Embryonic facial prominence (tissue), 1 donor: ENCODE measurements around the gene GALNT8.
"Not testable (repeated sequence)": the region's sequence is repeated elsewhere in the genome, so short reads cannot be mapped to it uniquely, and the experiment has no call there.

Source experiments
- DNase-seq: peaks from one replicate; pipeline ENCODE4 v3.0.0-alpha.2; 2016; ENCODE audit errors: extremely low spot score

The GALNT8 gene, protein sequence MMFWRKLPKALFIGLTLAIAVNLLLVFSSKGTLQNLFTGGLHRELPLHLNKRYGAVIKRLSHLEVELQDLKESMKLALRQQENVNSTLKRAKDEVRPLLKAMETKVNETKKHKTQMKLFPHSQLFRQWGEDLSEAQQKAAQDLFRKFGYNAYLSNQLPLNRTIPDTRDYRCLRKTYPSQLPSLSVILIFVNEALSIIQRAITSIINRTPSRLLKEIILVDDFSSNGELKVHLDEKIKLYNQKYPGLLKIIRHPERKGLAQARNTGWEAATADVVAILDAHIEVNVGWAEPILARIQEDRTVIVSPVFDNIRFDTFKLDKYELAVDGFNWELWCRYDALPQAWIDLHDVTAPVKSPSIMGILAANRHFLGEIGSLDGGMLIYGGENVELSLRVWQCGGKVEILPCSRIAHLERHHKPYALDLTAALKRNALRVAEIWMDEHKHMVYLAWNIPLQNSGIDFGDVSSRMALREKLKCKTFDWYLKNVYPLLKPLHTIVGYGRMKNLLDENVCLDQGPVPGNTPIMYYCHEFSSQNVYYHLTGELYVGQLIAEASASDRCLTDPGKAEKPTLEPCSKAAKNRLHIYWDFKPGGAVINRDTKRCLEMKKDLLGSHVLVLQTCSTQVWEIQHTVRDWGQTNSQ

GRCh38 chr12:4719821-4720636 lies at the start of gene GALNT8:
TSS of gene GALNT8 (plus strand) at chr12:4720400. CDS start at chr12:4720678, 278 bp downstream.
- DNase-seq, result no peak

GRCh38 chr12:4679711-4680110 lies 40.5 kb upstream of the GALNT8 start:
- DNase-seq, result no peak

DNA sequence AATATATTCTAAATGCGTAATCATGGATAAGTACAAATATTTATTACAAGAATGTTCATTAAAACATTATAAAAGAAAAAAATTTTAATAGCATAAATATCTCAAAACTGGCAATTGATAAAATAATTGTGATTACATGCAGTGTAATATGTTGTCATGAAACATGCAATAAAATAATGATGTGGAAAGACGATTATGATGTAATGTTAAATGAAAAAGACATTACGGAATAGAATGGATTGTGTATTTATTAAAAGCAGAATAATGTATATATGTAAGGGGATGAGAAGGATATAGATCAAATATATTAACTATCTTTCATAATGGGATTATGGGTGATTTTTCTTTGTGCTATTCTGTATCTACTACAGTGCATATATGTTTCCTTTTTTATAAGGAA lies 38.5 kb upstream of the GALNT8 start:
- DNase-seq, result no peak

DNA sequence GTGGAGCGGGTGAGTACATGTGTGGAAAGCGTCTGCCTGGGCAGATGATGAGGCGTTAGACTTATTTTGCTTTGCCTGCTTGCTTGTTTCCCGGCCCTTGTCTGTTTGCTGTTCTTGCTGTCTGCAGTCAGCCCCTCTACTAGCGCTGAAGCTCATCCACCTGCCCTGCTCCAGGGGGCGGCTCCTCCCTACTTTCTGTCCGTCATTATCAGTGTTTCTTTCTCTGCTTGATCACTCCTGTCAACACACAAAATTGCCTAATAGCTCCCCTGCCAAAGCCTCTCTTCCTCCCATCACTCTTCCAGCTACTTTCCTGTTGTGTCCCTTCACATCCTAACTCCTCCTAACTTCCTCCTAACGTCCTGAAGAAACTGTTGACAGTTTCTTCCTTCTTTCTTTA lies 34.9 kb upstream of the GALNT8 start:
- DNase-seq, result no peak

GRCh38 chr12:4690760-4691159 lies 29.4 kb upstream of the GALNT8 start:
- no peak for DNase-seq

GRCh38 chr12:4700621-4701026 lies 19.6 kb upstream of the GALNT8 start:
- DNase-seq, result peak; percentile 12

- no peak for DNase-seq
Observed at GRCh38 chr12:4701395-4702190, 18.6 kb upstream of the GALNT8 start.

- no peak for DNase-seq
Observed at GRCh38 chr12:4703676-4704075, 16.5 kb upstream of the GALNT8 start.

DNA sequence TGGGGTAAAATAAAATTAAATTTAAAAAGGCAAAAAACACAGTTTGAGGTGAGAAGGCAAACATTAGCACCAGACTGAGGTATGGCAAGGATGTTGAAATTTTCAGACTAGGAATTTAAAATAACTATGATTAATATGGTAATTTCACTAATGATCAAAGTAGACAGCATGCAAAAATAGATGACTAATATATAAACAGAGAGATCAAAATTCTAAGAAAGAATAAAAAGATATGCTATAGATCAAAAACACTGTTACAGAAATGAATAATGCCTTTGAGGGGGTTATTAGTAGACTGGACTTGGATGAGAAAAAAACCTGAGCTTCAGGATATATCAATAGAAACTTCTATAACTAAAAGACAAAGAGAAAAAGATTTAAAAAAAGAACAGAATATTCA lies 14.4 kb upstream of the GALNT8 start:
- no peak for DNase-seq

DNA sequence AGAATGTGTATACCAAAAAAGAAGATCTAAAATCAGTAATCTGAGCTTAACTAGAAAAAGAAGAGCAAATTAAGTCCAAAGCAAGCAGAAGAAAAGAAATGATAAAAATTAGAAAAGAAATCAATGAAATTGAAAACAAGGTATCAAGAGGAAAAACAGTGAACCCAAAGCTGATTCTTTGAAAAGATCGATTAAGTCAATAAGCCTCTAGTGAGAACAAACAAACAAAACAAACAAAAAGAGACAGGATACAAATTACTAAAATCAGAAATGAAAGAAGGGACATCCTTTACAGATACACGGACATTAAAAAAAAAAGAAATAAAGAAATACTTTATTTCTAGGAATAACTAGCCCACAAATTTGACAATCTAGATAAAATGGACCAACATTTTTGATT lies 12.9 kb upstream of the GALNT8 start:
- DNase-seq, result no peak

DNA sequence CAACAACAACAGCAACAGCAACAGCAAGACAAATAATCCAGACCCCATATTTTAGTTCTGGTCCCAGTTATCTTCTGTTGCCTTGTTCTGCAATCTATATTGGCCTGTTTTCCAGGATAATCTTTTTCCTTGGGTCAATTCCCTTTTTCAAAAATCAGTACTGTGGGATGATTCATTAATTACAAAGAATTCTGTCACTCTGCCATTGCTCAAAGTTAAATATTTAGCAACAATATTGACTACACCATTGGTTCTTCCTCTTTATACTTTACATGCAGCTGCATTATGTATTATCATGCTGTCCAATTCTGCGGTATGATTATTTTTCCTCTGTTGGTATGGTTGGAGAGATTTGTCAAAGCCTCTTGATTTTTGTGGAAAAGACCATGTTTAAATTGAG lies 10.1 kb upstream of the GALNT8 start:
- no peak for DNase-seq

- DNase-seq, result no peak
Observed at GRCh38 chr12:4714879-4715278, 5.3 kb upstream of the GALNT8 start.

- DNase-seq, result no peak
Observed at GRCh38 chr12:4717806-4718205, 2.4 kb upstream of the GALNT8 start.

- DNase-seq, result no peak
Observed at GRCh38 chr12:4720637-4720995, 416 bp downstream of the GALNT8 start.

DNA sequence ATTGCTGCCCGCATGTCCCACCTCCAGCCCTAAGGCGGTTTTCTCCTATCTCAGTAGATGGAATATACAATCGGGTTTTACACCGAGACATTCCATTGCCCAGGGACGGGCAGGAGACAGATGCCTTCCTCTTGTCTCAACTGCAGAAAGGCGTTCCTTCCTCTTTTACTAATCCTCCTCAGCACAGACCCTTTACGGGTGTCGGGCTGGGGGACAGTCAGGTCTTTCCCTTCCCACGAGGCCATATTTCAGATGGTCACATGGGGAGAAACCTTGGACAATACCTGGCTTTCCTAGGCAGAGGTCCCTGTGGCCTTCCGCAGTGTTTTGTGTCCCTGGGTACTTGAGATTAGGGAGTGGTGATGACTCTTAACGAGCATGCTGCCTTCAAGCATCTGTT lies 1.4 kb downstream of the GALNT8 start:
- not testable (repeated sequence) for DNase-seq

GRCh38 chr12:4723226-4723625 lies 3.0 kb downstream of the GALNT8 start:
- no peak for DNase-seq

DNA sequence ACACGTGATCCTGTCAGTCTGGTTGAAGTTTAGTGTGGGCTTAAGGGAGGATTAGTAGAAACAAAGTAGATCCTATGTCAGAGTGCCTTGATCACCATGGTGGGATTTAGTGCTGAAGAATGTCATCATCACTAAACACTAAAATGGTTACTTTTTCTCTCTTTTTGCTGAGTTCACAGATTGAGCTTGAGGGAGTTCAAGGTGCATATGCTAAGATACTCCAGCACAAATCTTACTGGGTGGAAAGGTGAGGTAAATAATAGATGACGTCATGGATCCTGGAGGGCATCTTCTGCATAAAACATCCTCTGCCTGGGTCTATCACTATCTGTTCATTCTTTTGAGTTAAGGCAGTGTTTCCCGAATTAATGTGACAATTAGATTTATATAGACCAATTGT lies 4.9 kb downstream of the GALNT8 start:
- no peak for DNase-seq

DNA sequence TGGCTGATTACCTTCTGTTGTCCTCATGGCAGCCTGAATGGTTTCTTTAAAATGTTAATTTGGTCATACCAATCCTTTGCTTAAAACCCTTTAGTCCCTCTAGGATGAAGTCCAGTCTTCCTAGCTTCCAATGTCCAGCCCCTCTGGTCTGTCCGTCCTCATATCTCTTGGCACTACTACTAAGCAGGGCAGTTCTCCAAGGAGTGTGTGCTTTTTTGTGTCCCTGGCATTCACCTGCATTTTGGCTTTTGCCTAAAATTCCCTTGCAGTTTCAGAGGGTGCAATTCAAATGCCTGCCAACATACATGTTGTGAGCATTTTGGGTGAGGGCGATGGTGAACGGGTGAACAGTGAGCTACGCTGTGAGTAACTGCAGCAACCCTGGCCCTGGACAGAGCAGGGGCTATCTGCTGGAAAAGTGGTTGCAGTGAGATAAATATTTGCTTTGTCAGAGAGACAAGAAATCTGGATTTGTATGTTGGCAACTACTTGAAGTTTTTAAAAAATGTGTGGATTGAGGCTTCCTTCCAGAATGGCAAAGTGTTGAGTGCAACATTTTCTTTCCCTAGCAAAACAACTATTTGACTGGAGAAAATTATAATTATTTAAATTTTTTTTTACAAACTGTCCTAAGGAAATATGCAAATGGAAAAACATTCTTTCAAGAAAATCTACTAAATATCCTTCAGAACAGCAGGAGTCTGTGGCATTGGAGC lies 14.6 kb downstream of the GALNT8 start:
- no peak for DNase-seq

DNA sequence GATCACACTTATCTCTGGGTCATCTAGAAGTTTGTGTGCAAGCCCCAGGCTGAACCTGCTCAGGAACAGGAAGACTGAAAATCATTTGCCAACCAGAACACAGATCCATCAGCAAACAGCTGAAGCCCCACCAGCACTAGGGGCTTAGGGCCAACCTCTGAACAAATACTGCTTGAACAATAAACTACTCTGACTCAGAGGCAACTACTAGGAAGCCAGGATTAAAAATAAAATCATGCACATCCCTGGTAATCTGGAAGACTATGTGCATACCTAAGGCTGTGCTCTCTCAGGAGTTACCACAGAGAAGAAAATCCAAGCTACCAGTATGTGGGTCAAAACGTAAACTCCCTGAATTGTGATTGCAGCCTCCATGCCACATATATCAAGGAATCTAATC lies 15.9 kb downstream of the GALNT8 start:
- no peak for DNase-seq

DNA sequence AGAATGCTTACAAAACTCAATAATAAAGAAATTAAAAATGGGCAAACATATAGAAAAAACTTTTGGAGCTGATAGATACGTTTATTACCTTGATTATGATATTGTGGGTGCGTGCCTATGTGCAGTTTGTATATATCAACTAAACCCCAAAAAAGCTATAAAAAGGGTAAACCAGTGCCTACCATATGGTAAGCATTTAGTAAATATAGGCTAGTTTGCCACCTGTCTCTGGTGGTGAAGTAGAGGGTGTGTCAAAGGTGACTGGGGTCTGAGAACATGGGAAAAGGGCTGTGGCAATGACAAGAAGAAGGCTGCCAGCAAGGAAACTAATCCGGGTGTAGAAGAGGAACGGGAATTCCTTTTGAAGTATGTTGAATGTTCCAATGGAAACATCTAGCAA lies 18.3 kb downstream of the GALNT8 start:
- no peak for DNase-seq

DNA sequence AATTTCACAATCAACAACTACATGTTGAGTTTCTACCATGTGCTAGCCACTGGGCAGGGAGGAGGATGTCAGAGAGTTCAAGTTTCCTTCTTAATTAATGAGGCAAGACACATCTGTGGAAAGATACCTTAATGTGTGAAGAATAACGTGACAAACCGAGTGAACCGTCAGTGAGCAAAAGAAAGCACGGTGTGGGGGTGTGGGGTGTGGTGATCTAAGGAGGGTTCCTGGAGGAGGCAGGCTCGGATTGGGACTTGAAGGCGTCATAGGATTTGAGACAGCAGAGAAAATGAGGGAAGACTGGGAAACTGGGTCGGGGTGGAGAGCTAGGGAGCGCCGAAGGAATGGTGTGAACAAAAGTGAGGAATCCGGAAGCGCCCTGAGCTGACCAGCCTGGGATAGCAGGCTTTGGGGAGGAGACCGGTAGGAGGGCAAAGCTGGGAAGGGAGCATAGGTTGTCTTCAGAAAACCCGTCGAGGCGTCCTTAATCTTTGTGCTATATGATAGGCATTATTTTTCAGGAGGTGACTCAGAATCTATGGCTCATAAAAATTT lies 22.3 kb downstream of the GALNT8 start:
- no peak for DNase-seq
